ENCODE data around the gene SERPIND1. TPM values are rescaled to one million over a fixed set of nuclear protein-coding genes. Genes with fewer than 3 reads are reported as not detected.

SERPIND1 gene
- total RNA-seq, 1 experiment from 2014 or later, result 1.3 TPM

DNA sequence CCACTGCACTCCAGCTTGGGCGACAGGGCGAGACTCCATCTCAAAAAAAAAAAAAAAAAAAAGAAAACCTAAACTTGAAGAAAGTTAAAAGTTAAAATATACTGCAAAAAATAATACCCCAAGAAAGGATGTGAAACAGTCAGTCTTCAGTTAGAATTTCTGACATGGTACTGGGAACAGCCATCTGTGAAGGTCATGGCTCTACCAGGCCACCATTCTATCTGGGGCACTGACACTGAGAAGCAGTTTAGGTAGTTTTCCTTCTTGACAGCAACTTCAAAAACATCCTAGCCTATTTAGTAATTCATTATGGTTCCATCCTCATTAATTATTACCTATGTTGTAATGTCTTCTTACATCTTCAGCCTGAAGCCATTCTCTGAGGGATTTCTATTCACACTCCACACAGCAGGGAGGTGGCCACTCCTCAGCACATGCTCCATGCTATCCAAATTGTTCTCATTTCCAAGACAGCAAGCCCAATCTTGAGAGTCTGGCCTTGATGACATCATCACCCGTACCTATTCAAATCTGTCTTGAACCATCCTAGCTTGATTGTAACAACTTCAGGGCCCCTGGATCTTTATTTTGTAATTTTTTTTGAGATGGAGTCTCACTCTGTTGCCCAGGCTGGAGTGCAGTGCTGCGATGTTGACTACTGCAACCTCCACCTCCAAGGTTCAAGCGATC, 38.2 kb downstream of the SERPIND1 start:
- Mint-ChIP-seq H3K4me3 (ENCODE audit: unreplicated experiment) (no peak overlapping the region), H3K27ac (ENCODE audit: unreplicated experiment) (no peak overlapping the region), H3K9me3 (ENCODE audit: unreplicated experiment) (no peaks in the 10 kb centered on the region), H3K36me3 (ENCODE audit: insufficient read depth, unreplicated experiment) (peaks cover 38% of the 10 kb centered on the region), H3K27me3 (ENCODE audit: insufficient read depth, unreplicated experiment) (no peaks in the 10 kb centered on the region), H3K4me1 (ENCODE audit: low read depth, unreplicated experiment) (no peaks in the 10 kb centered on the region)
- DNase-seq, result no peak
- Histone ChIP-seq H3K9me3 (no peaks in the 10 kb centered on the region), H3K4me3 (ENCODE audit: low read depth, low read length) (no peak overlapping the region), H3K4me1 (no peaks in the 10 kb centered on the region), H3K27me3 (replicated peaks; ENCODE audit: control insufficient read depth, insufficient read depth, low read length) (no peaks in the 10 kb centered on the region), H3K36me3 (ENCODE audit: control insufficient read depth, insufficient read depth, low read length) (peaks cover 3% of the 10 kb centered on the region; the same call in 1 of the 2 replicates)
- no TSS peak for BruUV-seq (replicated peaks)
- ChIA-PET CTCF (no interaction called here), POLR2A (no interaction called here)
- TF ChIP-seq, protein P1, sequence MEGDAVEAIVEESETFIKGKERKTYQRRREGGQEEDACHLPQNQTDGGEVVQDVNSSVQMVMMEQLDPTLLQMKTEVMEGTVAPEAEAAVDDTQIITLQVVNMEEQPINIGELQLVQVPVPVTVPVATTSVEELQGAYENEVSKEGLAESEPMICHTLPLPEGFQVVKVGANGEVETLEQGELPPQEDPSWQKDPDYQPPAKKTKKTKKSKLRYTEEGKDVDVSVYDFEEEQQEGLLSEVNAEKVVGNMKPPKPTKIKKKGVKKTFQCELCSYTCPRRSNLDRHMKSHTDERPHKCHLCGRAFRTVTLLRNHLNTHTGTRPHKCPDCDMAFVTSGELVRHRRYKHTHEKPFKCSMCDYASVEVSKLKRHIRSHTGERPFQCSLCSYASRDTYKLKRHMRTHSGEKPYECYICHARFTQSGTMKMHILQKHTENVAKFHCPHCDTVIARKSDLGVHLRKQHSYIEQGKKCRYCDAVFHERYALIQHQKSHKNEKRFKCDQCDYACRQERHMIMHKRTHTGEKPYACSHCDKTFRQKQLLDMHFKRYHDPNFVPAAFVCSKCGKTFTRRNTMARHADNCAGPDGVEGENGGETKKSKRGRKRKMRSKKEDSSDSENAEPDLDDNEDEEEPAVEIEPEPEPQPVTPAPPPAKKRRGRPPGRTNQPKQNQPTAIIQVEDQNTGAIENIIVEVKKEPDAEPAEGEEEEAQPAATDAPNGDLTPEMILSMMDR (IDR thresholded peaks at IDR 0.05; ENCODE audit: insufficient read depth in 1 of 2, low read depth in 1 of 2, low read length in 1 of 2, severe bottlenecking in 1 of 2, unreplicated experiment in 1 of 2), result no peak
- intact Hi-C loops (cut with micrococcal nuclease; ENCODE audit: unreplicated experiment), result no loop called here

DNA sequence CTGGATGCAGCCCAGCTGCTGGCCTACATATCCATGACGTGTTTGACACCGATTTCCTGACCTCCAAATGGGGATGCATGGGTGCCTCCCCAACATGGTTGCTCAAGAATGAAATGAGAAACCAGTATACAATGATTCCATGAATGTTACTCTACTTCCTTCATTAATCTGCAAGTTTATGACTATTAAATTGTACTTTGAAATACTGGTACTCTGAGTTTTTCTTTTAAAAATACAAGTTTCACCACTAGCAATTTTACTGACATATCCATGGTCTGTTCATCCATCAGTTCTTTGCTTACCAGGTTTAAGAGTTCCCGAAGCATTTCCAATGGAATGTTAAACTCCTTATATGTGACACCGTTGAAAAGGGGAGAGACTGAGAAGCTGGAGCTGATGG, 39.1 kb downstream of the SERPIND1 start:
- H3K4me3 Mint-ChIP-seq (ENCODE audit: unreplicated experiment), result no peak overlapping the region
- H3K36me3 Mint-ChIP-seq (ENCODE audit: insufficient read depth, unreplicated experiment), result peaks cover 31% of the 10 kb centered on the region
- Histone ChIP-seq H3K27me3 (replicated peaks; ENCODE audit: control insufficient read depth, insufficient read depth, low read length) (no peaks in the 10 kb centered on the region), H3K9me3 (no peaks in the 10 kb centered on the region), H3K4me3 (ENCODE audit: low read depth, low read length) (no peak overlapping the region), H3K36me3 (ENCODE audit: control insufficient read depth, insufficient read depth, low read length) (0 out of 2 replicates have a peak, but pooled peaks cover 3% of the 10 kb centered on the region), H3K4me1 (no peaks in the 10 kb centered on the region)
- TF ChIP-seq, protein P1 (IDR thresholded peaks at IDR 0.05; ENCODE audit: insufficient read depth in 1 of 2, low read depth in 1 of 2, low read length in 1 of 2, severe bottlenecking in 1 of 2, unreplicated experiment in 1 of 2), result no peak
- intact Hi-C loops (cut with micrococcal nuclease; ENCODE audit: unreplicated experiment), result no loop called here
- no peaks in the 10 kb centered on the region for H3K9me3 Mint-ChIP-seq (ENCODE audit: unreplicated experiment)
- POLR2A ChIA-PET, result no interaction called here
- CTCF ChIA-PET, result no interaction called here
- no peak overlapping the region for H3K27ac Mint-ChIP-seq (ENCODE audit: unreplicated experiment)
- H3K27me3 Mint-ChIP-seq (ENCODE audit: insufficient read depth, unreplicated experiment), result no peaks in the 10 kb centered on the region
- DNase-seq, result no peak
- no TSS peak for BruUV-seq (replicated peaks)
- no peaks in the 10 kb centered on the region for H3K4me1 Mint-ChIP-seq (ENCODE audit: low read depth, unreplicated experiment)

DNA sequence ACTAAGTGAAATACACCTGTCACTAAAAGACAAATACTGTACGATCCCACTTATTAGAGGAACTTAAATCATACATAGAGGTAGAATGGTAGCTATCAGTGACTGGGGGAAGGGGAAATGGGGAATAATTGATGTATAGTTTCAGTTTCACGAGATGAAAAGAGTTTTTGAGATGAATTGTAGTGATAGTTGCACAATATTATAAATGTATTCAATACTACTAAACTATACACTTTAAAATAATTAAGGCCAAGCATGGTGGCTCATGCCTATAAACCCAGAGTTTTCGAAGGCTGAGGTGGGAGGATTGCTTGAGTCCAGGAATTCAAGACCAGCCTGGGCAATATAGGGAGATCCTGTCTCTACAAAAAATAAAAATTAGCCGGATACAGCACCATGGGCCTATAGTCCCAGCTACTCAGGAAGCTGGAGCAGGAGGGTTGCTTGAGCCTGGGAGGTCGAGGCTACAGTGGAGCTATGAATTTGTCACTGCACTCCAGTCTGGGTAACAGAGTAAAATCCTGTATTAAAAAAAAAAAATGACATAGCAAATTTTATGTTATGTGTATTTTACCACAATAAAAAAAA, 40.4 kb downstream of the SERPIND1 start:
- H3K4me3 Mint-ChIP-seq (ENCODE audit: unreplicated experiment), result no peak overlapping the region
- no peaks in the 10 kb centered on the region for H3K4me1 Mint-ChIP-seq (ENCODE audit: low read depth, unreplicated experiment)
- TF ChIP-seq, protein P1 (IDR thresholded peaks at IDR 0.05; ENCODE audit: insufficient read depth in 1 of 2, low read depth in 1 of 2, low read length in 1 of 2, severe bottlenecking in 1 of 2, unreplicated experiment in 1 of 2), result no peak
- intact Hi-C loops (cut with micrococcal nuclease; ENCODE audit: unreplicated experiment), result no loop called here
- BruUV-seq (replicated peaks), result no TSS peak
- Histone ChIP-seq H3K27me3 (replicated peaks; ENCODE audit: control insufficient read depth, insufficient read depth, low read length) (no peaks in the 10 kb centered on the region), H3K36me3 (ENCODE audit: control insufficient read depth, insufficient read depth, low read length) (0 out of 2 replicates have a peak, but pooled peaks cover 2% of the 10 kb centered on the region), H3K4me3 (ENCODE audit: low read depth, low read length) (no peak overlapping the region), H3K4me1 (no peaks in the 10 kb centered on the region), H3K9me3 (no peaks in the 10 kb centered on the region)
- CTCF ChIA-PET, result no interaction called here
- no peak for DNase-seq
- no peaks in the 10 kb centered on the region for H3K27me3 Mint-ChIP-seq (ENCODE audit: insufficient read depth, unreplicated experiment)
- no peak overlapping the region for H3K27ac Mint-ChIP-seq (ENCODE audit: unreplicated experiment)
- no peaks in the 10 kb centered on the region for H3K9me3 Mint-ChIP-seq (ENCODE audit: unreplicated experiment)
- POLR2A ChIA-PET, result no interaction called here
- H3K36me3 Mint-ChIP-seq (ENCODE audit: insufficient read depth, unreplicated experiment), result peaks cover 28% of the 10 kb centered on the region
